DOHH2 (cell line): Measurements from ENCODE around the gene CPZ.

Source experiments
- H3F3A ChIP-seq: fragments of 200-600 bp; sonication (generic), shearing (Covaris generic); 2 replicates; pipeline ENCODE4 v1.6.0; 2016; ENCODE audit warnings: antibody characterized with exemption, mild to moderate bottlenecking; ENCODE audit not compliant: control insufficient read depth, insufficient read depth
- H3K27ac ChIP-seq: fragments of 200-600 bp; sonication (generic); 2 replicates; pipeline ENCODE4 v1.5.1; 2014; ENCODE audit warnings: low read depth, mild to moderate bottlenecking, low read length, moderate library complexity
- H3K27me3 ChIP-seq: fragments of 200-600 bp; sonication (generic); 2 replicates; pipeline ENCODE4 v1.6.1; 2014; ENCODE audit warnings: mild to moderate bottlenecking, low read length, mixed read lengths; ENCODE audit not compliant: control insufficient read depth
- H3K36me3 ChIP-seq: fragments of 200-600 bp; sonication (generic); 2 replicates; pipeline ENCODE4 v1.6.1; 2014; ENCODE audit warnings: mild to moderate bottlenecking, low read length, moderate library complexity, mixed read lengths; ENCODE audit not compliant: control insufficient read depth
- H3K4me1 ChIP-seq: fragments of 200-600 bp; sonication (generic); 2 replicates; pipeline ENCODE4 v1.6.1; 2014; ENCODE audit warnings: mild to moderate bottlenecking, low read length, mixed read lengths; ENCODE audit not compliant: control insufficient read depth
- H3K4me2 ChIP-seq: fragments of 200-600 bp; sonication (generic); 2 replicates; pipeline ENCODE4 v1.6.0; 2014; ENCODE audit warnings: mild to moderate bottlenecking, low read length, moderate library complexity
- H3K4me3 ChIP-seq: fragments of 200-600 bp; sonication (generic); 2 replicates; pipeline ENCODE4 v1.5.1; 2014; ENCODE audit warnings: mild to moderate bottlenecking, low read length, mixed read lengths
- H3K79me2 ChIP-seq: fragments of 200-600 bp; sonication (generic); 2 replicates; pipeline ENCODE4 v1.6.1; 2014; ENCODE audit warnings: mild to moderate bottlenecking, low read length, mixed read lengths; ENCODE audit not compliant: control insufficient read depth
- H3K9me2 ChIP-seq: fragments of 200-600 bp; sonication (generic); replicated peaks from 2 replicates; pipeline ENCODE4 v1.6.1; 2014; ENCODE audit warnings: mild to moderate bottlenecking, low read length, mixed read lengths; ENCODE audit not compliant: control insufficient read depth
- H3K9me3 ChIP-seq: fragments of 200-600 bp; sonication (generic); 2 replicates; pipeline ENCODE4 v1.6.1; 2014; ENCODE audit warnings: antibody characterized with exemption, low read length, mixed read lengths; ENCODE audit not compliant: control insufficient read depth, insufficient read depth
- H4K20me1 ChIP-seq: fragments of 200-600 bp; sonication (generic); 2 replicates; pipeline ENCODE4 v1.6.0; 2014; ENCODE audit warnings: low read depth, mild to moderate bottlenecking, antibody characterized with exemption, low read length, moderate library complexity; ENCODE audit not compliant: control insufficient read depth, insufficient read depth
- CTCF ChIP-seq: fragments of 200-600 bp; sonication (generic); IDR thresholded peaks from one replicate; pipeline ENCODE4 v1.5.1; 2014; ENCODE audit warnings: antibody characterized with exemption, mild to moderate bottlenecking, low read depth, low read length; ENCODE audit not compliant: poor library complexity, severe bottlenecking
- EZH2phosphoT487 ChIP-seq: fragments of 200-600 bp; sonication (generic); IDR thresholded peaks from 2 replicates; pipeline ENCODE4 v1.6.1; 2017; ENCODE audit warnings: borderline replicate concordance, mild to moderate bottlenecking, antibody characterized with exemption, low read length, moderate library complexity, mixed read lengths

The CPZ gene

GRCh38 chr4:8664031-8664805 is 71.7 kb downstream of the CPZ start:
- no peaks in the 10 kb centered on the region for H3K9me2 ChIP-seq
- H3K27me3 ChIP-seq: no peaks in the 10 kb centered on the region
- no peaks in the 10 kb centered on the region for H3K4me1 ChIP-seq
- H3K79me2 ChIP-seq: no peaks in the 10 kb centered on the region
- no peaks in the 10 kb centered on the region for H3K9me3 ChIP-seq
- H3K36me3 ChIP-seq: no peaks in the 10 kb centered on the region
- no peak overlapping the region for H3K4me2 ChIP-seq
- no peak overlapping the region for H3K27ac ChIP-seq
- H3F3A ChIP-seq: no peaks in the 10 kb centered on the region
- TF ChIP-seq EZH2phosphoT487 (no peak), CTCF (no peak)
- H4K20me1 ChIP-seq: no peaks in the 10 kb centered on the region
- H3K4me3 ChIP-seq: no peak overlapping the region

- no peaks in the 10 kb centered on the region for H4K20me1 ChIP-seq
- H3K4me3 ChIP-seq: no peak overlapping the region
- H3K4me1 ChIP-seq: no peaks in the 10 kb centered on the region
- no peak for TF ChIP-seq EZH2phosphoT487
- TF ChIP-seq CTCF: no peak
- H3K36me3 ChIP-seq: no peaks in the 10 kb centered on the region
- no peak overlapping the region for H3K27ac ChIP-seq
- no peaks in the 10 kb centered on the region for H3F3A ChIP-seq
- no peaks in the 10 kb centered on the region for H3K27me3 ChIP-seq
- no peaks in the 10 kb centered on the region for H3K79me2 ChIP-seq
- H3K9me2 ChIP-seq: no peaks in the 10 kb centered on the region
- no peaks in the 10 kb centered on the region for H3K9me3 ChIP-seq
- no peak overlapping the region for H3K4me2 ChIP-seq
These were observed 72.4 kb downstream of the CPZ start for GRCh38 chr4:8664976-8665375.

- H3K9me2 ChIP-seq: no peaks in the 10 kb centered on the region
- no peaks in the 10 kb centered on the region for H3K79me2 ChIP-seq
- H3K4me1 ChIP-seq: no peaks in the 10 kb centered on the region
- H3K27ac ChIP-seq: no peak overlapping the region
- TF ChIP-seq EZH2phosphoT487 (no peak), CTCF (no peak)
- no peaks in the 10 kb centered on the region for H4K20me1 ChIP-seq
- no peaks in the 10 kb centered on the region for H3K9me3 ChIP-seq
- H3K4me2 ChIP-seq: no peak overlapping the region
- no peaks in the 10 kb centered on the region for H3K27me3 ChIP-seq
- no peaks in the 10 kb centered on the region for H3F3A ChIP-seq
- H3K4me3 ChIP-seq: no peak overlapping the region
- H3K36me3 ChIP-seq: no peaks in the 10 kb centered on the region
These were observed 73.1 kb downstream of the CPZ start for GRCh38 chr4:8665406-8666360.
